Stomach (tissue), 4 donors: Measurements from ENCODE around the gene CRTC2.

ENCODE experiments used
- EP300 ChIP-seq: sonication (generic); formaldehyde crosslinking; IDR thresholded peaks from one replicate; pipeline ENCODE4 v1.6.1; 2017; ENCODE audit warnings: antibody characterized with exemption
- POLR2A ChIP-seq, 4 donors: fragments of 450-650 bp; IDR thresholded peaks; one replicate each; pipeline ENCODE4 v1.6.1; 2016; ENCODE audit warnings: antibody characterized with exemption in 4 of 4, control low read depth in 2 of 4, mild to moderate bottlenecking in 1 of 4, moderate library complexity in 1 of 4
- TF ChIP-seq, protein P1 (sequence below), 7 experiments: fragments of 450-650 bp in 4 of 7; fragments of 200-600 bp in 3 of 7; sonication (generic) in 3 of 7; IDR thresholded peaks; one replicate each; pipeline ENCODE4 v1.5.1; 2016 to 2019; ENCODE audit warnings: antibody characterized with exemption in 7 of 7, control low read depth in 2 of 7, mild to moderate bottlenecking in 1 of 7

DNA sequence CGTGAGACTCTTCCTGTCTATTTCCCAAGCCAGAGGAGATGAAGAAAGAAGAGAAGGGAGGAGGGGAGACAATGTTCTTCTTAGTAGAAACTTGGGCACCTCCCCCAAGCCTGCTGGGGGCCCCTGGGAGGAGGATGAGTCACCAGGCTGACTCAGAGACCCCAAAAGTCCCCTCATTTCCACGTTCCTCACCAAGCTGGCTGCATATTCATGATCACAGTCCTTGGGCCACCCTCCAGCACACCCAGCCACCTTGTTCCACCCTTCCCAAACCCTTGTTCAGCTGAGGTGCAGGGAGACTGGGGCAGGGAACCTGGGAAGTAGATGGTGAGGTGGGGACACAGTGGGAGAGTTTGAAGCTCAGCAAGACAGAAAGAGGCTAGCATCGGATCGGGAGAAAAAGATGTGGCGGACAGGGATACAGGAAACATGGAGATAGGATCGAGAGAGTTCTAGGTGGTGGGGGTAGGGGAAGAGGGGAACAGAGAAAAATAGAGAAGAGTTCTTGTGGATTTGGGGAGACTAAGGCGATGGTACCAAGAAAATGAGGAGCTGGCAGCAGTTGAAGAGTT, 27.0 kb upstream of the CRTC2 start:
- TF ChIP-seq, protein P1, sequence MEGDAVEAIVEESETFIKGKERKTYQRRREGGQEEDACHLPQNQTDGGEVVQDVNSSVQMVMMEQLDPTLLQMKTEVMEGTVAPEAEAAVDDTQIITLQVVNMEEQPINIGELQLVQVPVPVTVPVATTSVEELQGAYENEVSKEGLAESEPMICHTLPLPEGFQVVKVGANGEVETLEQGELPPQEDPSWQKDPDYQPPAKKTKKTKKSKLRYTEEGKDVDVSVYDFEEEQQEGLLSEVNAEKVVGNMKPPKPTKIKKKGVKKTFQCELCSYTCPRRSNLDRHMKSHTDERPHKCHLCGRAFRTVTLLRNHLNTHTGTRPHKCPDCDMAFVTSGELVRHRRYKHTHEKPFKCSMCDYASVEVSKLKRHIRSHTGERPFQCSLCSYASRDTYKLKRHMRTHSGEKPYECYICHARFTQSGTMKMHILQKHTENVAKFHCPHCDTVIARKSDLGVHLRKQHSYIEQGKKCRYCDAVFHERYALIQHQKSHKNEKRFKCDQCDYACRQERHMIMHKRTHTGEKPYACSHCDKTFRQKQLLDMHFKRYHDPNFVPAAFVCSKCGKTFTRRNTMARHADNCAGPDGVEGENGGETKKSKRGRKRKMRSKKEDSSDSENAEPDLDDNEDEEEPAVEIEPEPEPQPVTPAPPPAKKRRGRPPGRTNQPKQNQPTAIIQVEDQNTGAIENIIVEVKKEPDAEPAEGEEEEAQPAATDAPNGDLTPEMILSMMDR (IDR thresholded peaks at IDR 0.05), result no peak
- TF ChIP-seq POLR2A (IDR thresholded peaks at IDR 0.05) (no peak), EP300 (no peak)
